HL-60 (cell line): Measurements from ENCODE around the gene IL17B.

ENCODE experiments used
- DNase-seq, 2 experiments: peaks; one replicate each; pipeline ENCODE4 v3.0.0-alpha.2; 2010 to 2020; ENCODE audit warnings: low read depth in 1 of 2, low spot score in 1 of 2
- H3K27ac ChIP-seq: fragments of 250-450 bp; sonication (Bioruptor Pico); replicated peaks from 2 replicates; pipeline ENCODE4 v1.5.1; 2020; ENCODE audit warnings: mild to moderate bottlenecking, moderate library complexity
- H3K27me3 ChIP-seq: fragments of 250-450 bp; sonication (Bioruptor Pico); 2 replicates; pipeline ENCODE4 v1.5.1; 2021; ENCODE audit warnings: mild to moderate bottlenecking, moderate library complexity; ENCODE audit not compliant: insufficient read depth, poor library complexity, severe bottlenecking
- H3K4me3 ChIP-seq: replicated peaks from 2 replicates; pipeline ENCODE4 v1.5.1; 2011; ENCODE audit warnings: mild to moderate bottlenecking, control low read depth, low read length; ENCODE audit not compliant: insufficient read depth
- CTCF ChIP-seq: IDR thresholded peaks from one replicate; pipeline ENCODE4 v1.5.1; 2011; ENCODE audit warnings: low read length, control low read depth, inconsistent platforms; ENCODE audit not compliant: insufficient read depth
- GABPA ChIP-seq: IDR thresholded peaks from 2 replicates; pipeline ENCODE4 v1.6.1; 2012; ENCODE audit warnings: low read depth
- POLR2AphosphoS5 ChIP-seq: IDR thresholded peaks from 2 replicates; pipeline ENCODE4 v1.6.1; 2012; ENCODE audit warnings: low read depth
- SPI1 ChIP-seq: IDR thresholded peaks from 2 replicates; pipeline ENCODE4 v1.6.1; 2012; ENCODE audit warnings: low read depth, mild to moderate bottlenecking, borderline replicate concordance
- TF ChIP-seq, protein P1 (sequence below): IDR thresholded peaks from 2 replicates; pipeline ENCODE4 v1.6.1; 2012; ENCODE audit warnings: low read depth; ENCODE audit not compliant: insufficient replicate concordance

Gene IL17B

DNA sequence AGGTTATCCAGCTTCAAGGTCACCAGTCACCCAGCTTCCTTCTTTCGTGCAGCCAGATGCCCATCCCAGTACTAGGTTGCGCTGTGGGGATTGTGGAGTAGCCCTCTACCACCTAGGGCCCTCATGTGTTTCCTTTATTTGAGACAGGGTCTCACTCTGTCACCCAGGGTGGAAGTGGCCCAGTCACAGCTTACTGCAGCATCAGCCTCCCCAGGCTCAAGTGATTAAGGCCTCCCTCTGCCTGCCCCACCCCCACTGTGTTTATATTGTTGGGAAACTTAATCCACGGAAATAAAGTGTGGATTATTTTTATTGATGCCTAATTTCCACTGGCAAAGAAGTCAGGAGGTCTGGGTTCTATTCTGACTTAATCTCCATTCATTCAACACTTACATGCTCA, 4.3 kb downstream of the IL17B start:
- Histone ChIP-seq H3K4me3 (no peak overlapping the region), H3K27me3 (no peaks in the 10 kb centered on the region), H3K27ac (no peak overlapping the region)
- TF ChIP-seq POLR2AphosphoS5 (no peak), SPI1 (no peak), GABPA (no peak), CTCF (no peak)
- TF ChIP-seq, protein P1, sequence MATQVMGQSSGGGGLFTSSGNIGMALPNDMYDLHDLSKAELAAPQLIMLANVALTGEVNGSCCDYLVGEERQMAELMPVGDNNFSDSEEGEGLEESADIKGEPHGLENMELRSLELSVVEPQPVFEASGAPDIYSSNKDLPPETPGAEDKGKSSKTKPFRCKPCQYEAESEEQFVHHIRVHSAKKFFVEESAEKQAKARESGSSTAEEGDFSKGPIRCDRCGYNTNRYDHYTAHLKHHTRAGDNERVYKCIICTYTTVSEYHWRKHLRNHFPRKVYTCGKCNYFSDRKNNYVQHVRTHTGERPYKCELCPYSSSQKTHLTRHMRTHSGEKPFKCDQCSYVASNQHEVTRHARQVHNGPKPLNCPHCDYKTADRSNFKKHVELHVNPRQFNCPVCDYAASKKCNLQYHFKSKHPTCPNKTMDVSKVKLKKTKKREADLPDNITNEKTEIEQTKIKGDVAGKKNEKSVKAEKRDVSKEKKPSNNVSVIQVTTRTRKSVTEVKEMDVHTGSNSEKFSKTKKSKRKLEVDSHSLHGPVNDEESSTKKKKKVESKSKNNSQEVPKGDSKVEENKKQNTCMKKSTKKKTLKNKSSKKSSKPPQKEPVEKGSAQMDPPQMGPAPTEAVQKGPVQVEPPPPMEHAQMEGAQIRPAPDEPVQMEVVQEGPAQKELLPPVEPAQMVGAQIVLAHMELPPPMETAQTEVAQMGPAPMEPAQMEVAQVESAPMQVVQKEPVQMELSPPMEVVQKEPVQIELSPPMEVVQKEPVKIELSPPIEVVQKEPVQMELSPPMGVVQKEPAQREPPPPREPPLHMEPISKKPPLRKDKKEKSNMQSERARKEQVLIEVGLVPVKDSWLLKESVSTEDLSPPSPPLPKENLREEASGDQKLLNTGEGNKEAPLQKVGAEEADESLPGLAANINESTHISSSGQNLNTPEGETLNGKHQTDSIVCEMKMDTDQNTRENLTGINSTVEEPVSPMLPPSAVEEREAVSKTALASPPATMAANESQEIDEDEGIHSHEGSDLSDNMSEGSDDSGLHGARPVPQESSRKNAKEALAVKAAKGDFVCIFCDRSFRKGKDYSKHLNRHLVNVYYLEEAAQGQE: no peak
- no peak for DNase-seq

DNA sequence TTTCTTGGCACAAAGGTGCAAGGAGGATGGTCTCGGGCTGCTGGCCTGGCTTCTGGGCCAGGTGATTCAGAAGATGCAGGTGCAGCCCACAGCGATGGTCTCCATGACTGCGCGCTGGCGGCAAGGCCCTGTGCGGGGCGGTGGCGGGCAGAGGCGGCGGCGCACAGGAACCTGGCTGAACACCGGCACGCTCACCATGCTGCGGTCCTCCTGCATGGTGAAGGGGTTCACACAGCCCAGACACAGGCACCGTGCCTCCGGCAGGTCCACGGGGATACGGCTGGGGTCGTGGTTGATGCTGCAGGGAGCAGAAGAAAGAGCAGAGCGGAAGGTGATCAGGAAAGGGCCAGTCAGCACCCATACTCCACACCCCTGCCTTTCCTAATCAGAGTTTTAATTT, 4.8 kb downstream of the IL17B start:
- H3K27me3 ChIP-seq: no peaks in the 10 kb centered on the region
- no peak overlapping the region for H3K27ac ChIP-seq
- no peak for DNase-seq
- H3K4me3 ChIP-seq: no peak overlapping the region
- no peak for TF ChIP-seq SPI1
- no peak for TF ChIP-seq CTCF
- TF ChIP-seq POLR2AphosphoS5: no peak
- TF ChIP-seq, protein P1: no peak
- no peak for TF ChIP-seq GABPA

DNA sequence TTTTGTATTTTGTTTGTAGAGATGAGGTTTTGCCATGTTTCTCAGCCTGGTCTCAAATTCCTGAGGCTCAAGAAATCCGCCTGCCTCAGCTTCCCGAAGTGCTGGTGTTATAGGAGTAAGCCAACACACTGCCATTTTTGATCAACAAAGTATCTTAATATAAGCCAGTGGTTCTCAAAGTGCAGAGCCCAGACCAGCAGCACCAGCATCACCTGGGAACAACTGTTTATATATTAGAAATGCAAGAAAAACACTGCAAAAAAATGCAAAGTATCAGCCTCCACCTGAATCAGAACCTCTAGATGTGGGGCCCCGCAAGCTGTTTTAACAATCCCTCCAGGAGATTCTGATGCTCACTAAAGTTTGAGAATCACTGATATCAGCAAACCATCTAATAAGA, 6.2 kb downstream of the IL17B start:
- Histone ChIP-seq H3K4me3 (no peak overlapping the region), H3K27me3 (no peaks in the 10 kb centered on the region), H3K27ac (no peak overlapping the region)
- no peak for DNase-seq
- no peak for TF ChIP-seq POLR2AphosphoS5

GRCh38 chr5:149372076-149372795, 6.9 kb downstream of the IL17B start:
- no peak for DNase-seq
- Histone ChIP-seq H3K27ac (no peak overlapping the region), H3K4me3 (no peak overlapping the region), H3K27me3 (no peaks in the 10 kb centered on the region)
- TF ChIP-seq, protein P1: no peak
- TF ChIP-seq SPI1: peak; percentile 32; the same call in 1 of the 2 replicates
- no peak for TF ChIP-seq CTCF
- TF ChIP-seq POLR2AphosphoS5: no peak
- no peak for TF ChIP-seq GABPA
